ENCODE data around the gene CAPN14. TPM values are rescaled to one million over a fixed set of nuclear protein-coding genes. Genes with fewer than 3 reads are reported as not detected.
"Not testable (repeated sequence)": the region's sequence is repeated elsewhere in the genome, so short reads cannot be mapped to it uniquely, and the experiment has no call there.

CAPN14 gene
- total and polyA plus RNA-seq, 4 donors: 0.05 to 0.08 TPM; not detected in 2

GRCh38 chr2:31188131-31188530, 29.2 kb downstream of the CAPN14 start:
- TF ChIP-seq JUND (IDR thresholded peaks at IDR 0.05) (no peak), REST (IDR thresholded peaks at IDR 0.05) (no peak), HNF4G (IDR thresholded peaks at IDR 0.05) (no peak), EGR1 (IDR thresholded peaks at IDR 0.05; ENCODE audit: low read depth in 2 of 2) (no peak), TAF1 (conservative IDR thresholded peaks at IDR 0.05) (no peak), SP1 (IDR thresholded peaks at IDR 0.05) (no peak), MAX (IDR thresholded peaks at IDR 0.05) (no peak), FOXA2 (IDR thresholded peaks at IDR 0.05) (no peak), RXRA (IDR thresholded peaks at IDR 0.05) (no peak), HNF4A (conservative IDR thresholded peaks at IDR 0.05) (no peak), NR2F2 (IDR thresholded peaks at IDR 0.05) (no peak), ZBTB33 (IDR thresholded peaks at IDR 0.05) (no peak), FOXA1 (IDR thresholded peaks at IDR 0.05) (no peak)
- Histone ChIP-seq H3K4me1 (ENCODE audit: control insufficient read depth in 4 of 4, insufficient read depth in 4 of 4, low read length in 3 of 4) (no peaks in the 10 kb centered on the region), H3K36me3 (ENCODE audit: control insufficient read depth in 4 of 4, insufficient read depth in 3 of 4, low read depth in 1 of 4, low read length in 3 of 4) (no peaks in the 10 kb centered on the region), H3K27me3 (ENCODE audit: control insufficient read depth in 4 of 4, insufficient read depth in 4 of 4, low read length in 3 of 4) (peaks cover 0 to 3% (median 0%) of the 10 kb centered on the region in 4 donors), H3K9me3 (ENCODE audit: control insufficient read depth in 4 of 4, low read length in 3 of 4) (peaks cover 0 to 3% (median 0%) of the 10 kb centered on the region in 4 donors), H3K9ac (ENCODE audit: low read depth in 1 of 2, low read length in 2 of 2) (no peak overlapping the region), H3K4me3 (ENCODE audit: low read depth in 1 of 3, low read length in 3 of 3) (no peak overlapping the region), H3K27ac (ENCODE audit: low read depth in 1 of 2, low read length in 2 of 2) (no peak overlapping the region)
- DNase-seq (ENCODE audit: low spot score): no peak
- WGBS: 53% methylated on average over 5 of the region's 5 CpGs

- Histone ChIP-seq H3K36me3 (ENCODE audit: control insufficient read depth in 4 of 4, insufficient read depth in 3 of 4, low read depth in 1 of 4, low read length in 3 of 4) (no peaks in the 10 kb centered on the region), H3K9ac (ENCODE audit: low read depth in 1 of 2, low read length in 2 of 2) (no peak overlapping the region), H3K4me3 (ENCODE audit: low read depth in 1 of 3, low read length in 3 of 3) (no peak overlapping the region), H3K27me3 (ENCODE audit: control insufficient read depth in 4 of 4, insufficient read depth in 4 of 4, low read length in 3 of 4) (peaks cover 0 to 3% (median 0%) of the 10 kb centered on the region in 4 donors), H3K4me1 (ENCODE audit: control insufficient read depth in 4 of 4, insufficient read depth in 4 of 4, low read length in 3 of 4) (no peaks in the 10 kb centered on the region), H3K27ac (ENCODE audit: low read depth in 1 of 2, low read length in 2 of 2) (no peak overlapping the region), H3K9me3 (ENCODE audit: control insufficient read depth in 4 of 4, low read length in 3 of 4) (peaks cover 0 to 3% (median 0%) of the 10 kb centered on the region in 4 donors)
- TF ChIP-seq REST (IDR thresholded peaks at IDR 0.05) (no peak), GABPA (IDR thresholded peaks at IDR 0.05 in 1 of 2, conservative IDR thresholded peaks at IDR 0.05 in 1 of 2) (no peak), TAF1 (conservative IDR thresholded peaks at IDR 0.05) (no peak), HNF4G (IDR thresholded peaks at IDR 0.05) (no peak), NR2F2 (IDR thresholded peaks at IDR 0.05) (no peak), ZBTB33 (IDR thresholded peaks at IDR 0.05) (no peak), EGR1 (IDR thresholded peaks at IDR 0.05; ENCODE audit: low read depth in 2 of 2) (no peak), RXRA (IDR thresholded peaks at IDR 0.05) (no peak), MAX (IDR thresholded peaks at IDR 0.05) (no peak), FOXA2 (IDR thresholded peaks at IDR 0.05) (no peak), YY1 (IDR thresholded peaks at IDR 0.05) (no peak), ATF3 (IDR thresholded peaks at IDR 0.05) (no peak)
- DNase-seq (ENCODE audit: low spot score): no peak
- 86% methylated on average over 4 of the region's 4 CpGs for WGBS
Observed at GRCh38 chr2:31187166-31187565, 30.1 kb downstream of the CAPN14 start.

GRCh38 chr2:31183973-31184372, 33.3 kb downstream of the CAPN14 start:
- 96% methylated on average over 7 of the region's 7 CpGs for WGBS
- not testable (repeated sequence) for H3K27ac ChIP-seq (ENCODE audit: low read depth in 1 of 2, low read length in 2 of 2); H3K27me3 ChIP-seq (ENCODE audit: control insufficient read depth in 4 of 4, insufficient read depth in 4 of 4, low read length in 3 of 4); H3K4me1 ChIP-seq (ENCODE audit: control insufficient read depth in 4 of 4, insufficient read depth in 4 of 4, low read length in 3 of 4); H3K9ac ChIP-seq (ENCODE audit: low read depth in 1 of 2, low read length in 2 of 2); H3K9me3 ChIP-seq (ENCODE audit: control insufficient read depth in 4 of 4, low read length in 3 of 4); H3K4me3 ChIP-seq (ENCODE audit: low read depth in 1 of 3, low read length in 3 of 3); DNase-seq (ENCODE audit: low spot score); H3K36me3 ChIP-seq (ENCODE audit: control insufficient read depth in 4 of 4, insufficient read depth in 3 of 4, low read depth in 1 of 4, low read length in 3 of 4)

All from liver (tissue), 9 donors.